ENCODE measurements around the gene ADAR.

ADAR gene

GRCh38 chr1:154553056-154554030 lies 54.6 kb downstream of the ADAR start:
- WGBS (ENCODE audit: extremely low coverage, insufficient coverage, insufficient read length) = no CpG with 5 or more reads among the region's 12 CpGs
- H3K23ac ChIP-seq (ENCODE audit: low read length) = no peak overlapping the region
- no peak overlapping the region for H3K14ac ChIP-seq (ENCODE audit: low read length)
- H3K4me2 ChIP-seq (ENCODE audit: low read length) = no peak overlapping the region
- H3K9me3 ChIP-seq (ENCODE audit: insufficient read depth, low read depth, low read length) = no peaks in the 10 kb centered on the region
- peaks cover 8 to 16% of the 10 kb centered on the region in 2 experiments for H3K4me1 ChIP-seq (ENCODE audit: control insufficient read depth in 1 of 2, insufficient read depth in 2 of 2, low read length in 2 of 2)
- no peak overlapping the region for H2AK5ac ChIP-seq (ENCODE audit: low read length)
- H3K79me2 ChIP-seq (ENCODE audit: control insufficient read depth, insufficient read depth, low read length, poor library complexity) = peaks cover 13% of the 10 kb centered on the region
- no peak overlapping the region for H2BK5ac ChIP-seq (ENCODE audit: low read depth, low read length, poor library complexity)
- no peak overlapping the region for H4K12ac ChIP-seq (ENCODE audit: low read depth, low read length)
- H3K36me3 ChIP-seq (ENCODE audit: control insufficient read depth in 1 of 2, insufficient read depth in 2 of 2, low read length in 2 of 2) = peaks cover 53 to 70% of the 10 kb centered on the region in 2 experiments
- no peak overlapping the region for H3K27ac ChIP-seq (ENCODE audit: low read depth, low read length)
- H2AFZ ChIP-seq (ENCODE audit: insufficient read depth, low read length, poor library complexity) = no peak overlapping the region
- H3K4me3 ChIP-seq (ENCODE audit: low read depth, low read length) = no peak overlapping the region
- no peak overlapping the region for H3K9ac ChIP-seq (ENCODE audit: low read length)
- no peak for DNase-seq
- H3K27me3 ChIP-seq (ENCODE audit: insufficient read depth, low read length) = no peaks in the 10 kb centered on the region
- H3K18ac ChIP-seq (ENCODE audit: low read length) = no peak overlapping the region
- no peak overlapping the region for H4K91ac ChIP-seq (ENCODE audit: low read depth, low read length)
- H3K79me1 ChIP-seq (ENCODE audit: low read length) = peaks cover 4% of the 10 kb centered on the region
- H4K8ac ChIP-seq (ENCODE audit: low read depth, low read length) = no peak overlapping the region
- H2BK120ac ChIP-seq (ENCODE audit: insufficient read depth, low read length, poor library complexity) = no peak overlapping the region
- H3K4ac ChIP-seq (ENCODE audit: low read depth, low read length) = no peak overlapping the region
- H2BK12ac ChIP-seq (ENCODE audit: low read length) = no peak overlapping the region

- no peak overlapping the region for H2BK12ac ChIP-seq (ENCODE audit: low read length)
- no peak overlapping the region for H3K4me2 ChIP-seq (ENCODE audit: low read length)
- no peak overlapping the region for H2BK120ac ChIP-seq (ENCODE audit: insufficient read depth, low read length, poor library complexity)
- H3K4ac ChIP-seq (ENCODE audit: low read depth, low read length) = no peak overlapping the region
- H3K27me3 ChIP-seq (ENCODE audit: insufficient read depth, low read length) = no peaks in the 10 kb centered on the region
- H3K79me2 ChIP-seq (ENCODE audit: control insufficient read depth, insufficient read depth, low read length, poor library complexity) = peaks cover 2% of the 10 kb centered on the region
- no peak overlapping the region for H3K27ac ChIP-seq (ENCODE audit: low read depth, low read length)
- no peaks in the 10 kb centered on the region for H3K79me1 ChIP-seq (ENCODE audit: low read length)
- H3K36me3 ChIP-seq (ENCODE audit: control insufficient read depth in 1 of 2, insufficient read depth in 2 of 2, low read length in 2 of 2) = peaks cover 53 to 70% of the 10 kb centered on the region in 2 experiments
- no peak for DNase-seq
- no peak overlapping the region for H4K12ac ChIP-seq (ENCODE audit: low read depth, low read length)
- H4K91ac ChIP-seq (ENCODE audit: low read depth, low read length) = no peak overlapping the region
- H3K18ac ChIP-seq (ENCODE audit: low read length) = no peak overlapping the region
- no CpG with 5 or more reads among the region's 6 CpGs for WGBS (ENCODE audit: extremely low coverage, insufficient coverage, insufficient read length)
- peaks cover 4 to 9% of the 10 kb centered on the region in 2 experiments for H3K4me1 ChIP-seq (ENCODE audit: control insufficient read depth in 1 of 2, insufficient read depth in 2 of 2, low read length in 2 of 2)
- no peak overlapping the region for H3K9ac ChIP-seq (ENCODE audit: low read length)
- H3K9me3 ChIP-seq (ENCODE audit: insufficient read depth, low read depth, low read length) = no peaks in the 10 kb centered on the region
- no peak overlapping the region for H2AFZ ChIP-seq (ENCODE audit: insufficient read depth, low read length, poor library complexity)
- H2AK5ac ChIP-seq (ENCODE audit: low read length) = no peak overlapping the region
- H3K4me3 ChIP-seq (ENCODE audit: low read depth, low read length) = no peak overlapping the region
- no peak overlapping the region for H3K14ac ChIP-seq (ENCODE audit: low read length)
- H2BK5ac ChIP-seq (ENCODE audit: low read depth, low read length, poor library complexity) = no peak overlapping the region
- H3K23ac ChIP-seq (ENCODE audit: low read length) = no peak overlapping the region
- H4K8ac ChIP-seq (ENCODE audit: low read depth, low read length) = no peak overlapping the region
These were observed 56.0 kb downstream of the ADAR start for GRCh38 chr1:154552036-154552435.

- H2BK120ac ChIP-seq (ENCODE audit: insufficient read depth, low read length, poor library complexity) = no peak overlapping the region
- H3K23ac ChIP-seq (ENCODE audit: low read length) = no peak overlapping the region
- H3K18ac ChIP-seq (ENCODE audit: low read length) = no peak overlapping the region
- WGBS (ENCODE audit: extremely low coverage, insufficient coverage, insufficient read length) = no CpG with 5 or more reads among the region's 4 CpGs
- H4K91ac ChIP-seq (ENCODE audit: low read depth, low read length) = no peak overlapping the region
- H3K14ac ChIP-seq (ENCODE audit: low read length) = no peak overlapping the region
- peaks cover 53 to 70% of the 10 kb centered on the region in 2 experiments for H3K36me3 ChIP-seq (ENCODE audit: control insufficient read depth in 1 of 2, insufficient read depth in 2 of 2, low read length in 2 of 2)
- no peak overlapping the region for H2AK5ac ChIP-seq (ENCODE audit: low read length)
- DNase-seq = no peak
- no peak overlapping the region for H2BK12ac ChIP-seq (ENCODE audit: low read length)
- H3K27ac ChIP-seq (ENCODE audit: low read depth, low read length) = no peak overlapping the region
- no peaks in the 10 kb centered on the region for H3K79me2 ChIP-seq (ENCODE audit: control insufficient read depth, insufficient read depth, low read length, poor library complexity)
- no peak overlapping the region for H4K12ac ChIP-seq (ENCODE audit: low read depth, low read length)
- no peak overlapping the region for H3K4ac ChIP-seq (ENCODE audit: low read depth, low read length)
- H3K9me3 ChIP-seq (ENCODE audit: insufficient read depth, low read depth, low read length) = no peaks in the 10 kb centered on the region
- H3K27me3 ChIP-seq (ENCODE audit: insufficient read depth, low read length) = no peaks in the 10 kb centered on the region
- no peak overlapping the region for H3K4me3 ChIP-seq (ENCODE audit: low read depth, low read length)
- no peak overlapping the region for H3K4me2 ChIP-seq (ENCODE audit: low read length)
- H2BK5ac ChIP-seq (ENCODE audit: low read depth, low read length, poor library complexity) = no peak overlapping the region
- no peak overlapping the region for H2AFZ ChIP-seq (ENCODE audit: insufficient read depth, low read length, poor library complexity)
- no peak overlapping the region for H3K9ac ChIP-seq (ENCODE audit: low read length)
- H3K4me1 ChIP-seq (ENCODE audit: control insufficient read depth in 1 of 2, insufficient read depth in 2 of 2, low read length in 2 of 2) = peaks cover 2 to 5% of the 10 kb centered on the region in 2 experiments
- H4K8ac ChIP-seq (ENCODE audit: low read depth, low read length) = no peak overlapping the region
- H3K79me1 ChIP-seq (ENCODE audit: low read length) = no peaks in the 10 kb centered on the region
These were observed 56.5 kb downstream of the ADAR start for GRCh38 chr1:154551474-154551873.

GRCh38 chr1:154550657-154551056 lies 57.3 kb downstream of the ADAR start:
- no peak overlapping the region for H3K4ac ChIP-seq (ENCODE audit: low read depth, low read length)
- H3K4me1 ChIP-seq (ENCODE audit: control insufficient read depth in 1 of 2, insufficient read depth in 2 of 2, low read length in 2 of 2) = no peaks in the 10 kb centered on the region
- H2AFZ ChIP-seq (ENCODE audit: insufficient read depth, low read length, poor library complexity) = no peak overlapping the region
- H3K9me3 ChIP-seq (ENCODE audit: insufficient read depth, low read depth, low read length) = no peaks in the 10 kb centered on the region
- no peak overlapping the region for H2BK120ac ChIP-seq (ENCODE audit: insufficient read depth, low read length, poor library complexity)
- no peak overlapping the region for H3K14ac ChIP-seq (ENCODE audit: low read length)
- no peak overlapping the region for H3K18ac ChIP-seq (ENCODE audit: low read length)
- no peak overlapping the region for H2BK12ac ChIP-seq (ENCODE audit: low read length)
- no peaks in the 10 kb centered on the region for H3K79me1 ChIP-seq (ENCODE audit: low read length)
- no peak overlapping the region for H3K23ac ChIP-seq (ENCODE audit: low read length)
- H3K79me2 ChIP-seq (ENCODE audit: control insufficient read depth, insufficient read depth, low read length, poor library complexity) = no peaks in the 10 kb centered on the region
- no peak overlapping the region for H2AK5ac ChIP-seq (ENCODE audit: low read length)
- no peak overlapping the region for H3K4me2 ChIP-seq (ENCODE audit: low read length)
- no CpG with 5 or more reads among the region's 6 CpGs for WGBS (ENCODE audit: extremely low coverage, insufficient coverage, insufficient read length)
- no peak overlapping the region for H3K9ac ChIP-seq (ENCODE audit: low read length)
- no peak overlapping the region for H4K91ac ChIP-seq (ENCODE audit: low read depth, low read length)
- DNase-seq = no peak
- H4K8ac ChIP-seq (ENCODE audit: low read depth, low read length) = no peak overlapping the region
- H3K27ac ChIP-seq (ENCODE audit: low read depth, low read length) = no peak overlapping the region
- H3K27me3 ChIP-seq (ENCODE audit: insufficient read depth, low read length) = no peaks in the 10 kb centered on the region
- peaks cover 52 to 68% of the 10 kb centered on the region in 2 experiments for H3K36me3 ChIP-seq (ENCODE audit: control insufficient read depth in 1 of 2, insufficient read depth in 2 of 2, low read length in 2 of 2)
- no peak overlapping the region for H4K12ac ChIP-seq (ENCODE audit: low read depth, low read length)
- no peak overlapping the region for H2BK5ac ChIP-seq (ENCODE audit: low read depth, low read length, poor library complexity)
- H3K4me3 ChIP-seq (ENCODE audit: low read depth, low read length) = no peak overlapping the region

Data from trophoblast cell (in vitro differentiated cells and primary cell).